NB4 (cell line): ENCODE results near the gene PSTPIP2.

ENCODE experiments used
- POLR2A ChIP-seq: IDR thresholded peaks from 2 replicates; pipeline ENCODE4 v1.6.1; 2011; ENCODE audit warnings: mild to moderate bottlenecking; ENCODE audit not compliant: insufficient read length; ENCODE audit errors: extremely low read depth
- TF ChIP-seq, protein P1 (sequence below): IDR thresholded peaks from one replicate; pipeline ENCODE4 v1.5.1; 2012; ENCODE audit warnings: low read depth, low read length

DNA sequence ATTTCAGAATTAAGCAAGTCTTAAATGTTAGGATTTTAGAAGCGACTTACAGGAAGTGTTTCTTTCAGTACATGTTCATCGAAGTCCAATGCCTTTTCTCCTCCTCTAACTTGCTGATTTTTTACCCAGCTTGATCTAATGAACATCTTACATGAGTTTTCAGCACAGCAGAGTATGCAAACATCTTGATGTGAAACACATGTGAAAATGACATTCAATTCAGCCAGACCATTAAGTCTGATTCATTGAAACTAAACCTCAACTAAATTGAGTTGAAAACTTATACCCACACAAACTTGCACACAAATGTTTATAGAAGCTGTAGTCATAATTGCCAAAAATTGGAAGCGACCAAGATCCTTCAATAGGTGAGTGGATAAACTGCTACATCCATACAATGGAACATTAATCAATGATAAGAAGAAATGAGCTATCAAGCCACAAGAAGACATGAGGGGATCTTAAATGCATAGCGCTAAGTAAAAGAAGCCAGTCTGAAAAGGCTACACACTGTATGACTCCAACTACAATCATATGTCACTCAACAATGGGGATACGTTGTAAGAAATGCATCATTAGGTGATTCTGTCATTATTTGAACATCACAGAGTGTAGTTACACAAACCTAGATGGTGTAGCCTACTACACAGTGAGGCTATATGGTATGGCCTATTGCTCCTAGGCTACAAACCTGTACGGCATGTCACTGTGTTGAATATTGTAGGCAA lies 18.5 kb downstream of the PSTPIP2 start:
- TF ChIP-seq, protein P1, sequence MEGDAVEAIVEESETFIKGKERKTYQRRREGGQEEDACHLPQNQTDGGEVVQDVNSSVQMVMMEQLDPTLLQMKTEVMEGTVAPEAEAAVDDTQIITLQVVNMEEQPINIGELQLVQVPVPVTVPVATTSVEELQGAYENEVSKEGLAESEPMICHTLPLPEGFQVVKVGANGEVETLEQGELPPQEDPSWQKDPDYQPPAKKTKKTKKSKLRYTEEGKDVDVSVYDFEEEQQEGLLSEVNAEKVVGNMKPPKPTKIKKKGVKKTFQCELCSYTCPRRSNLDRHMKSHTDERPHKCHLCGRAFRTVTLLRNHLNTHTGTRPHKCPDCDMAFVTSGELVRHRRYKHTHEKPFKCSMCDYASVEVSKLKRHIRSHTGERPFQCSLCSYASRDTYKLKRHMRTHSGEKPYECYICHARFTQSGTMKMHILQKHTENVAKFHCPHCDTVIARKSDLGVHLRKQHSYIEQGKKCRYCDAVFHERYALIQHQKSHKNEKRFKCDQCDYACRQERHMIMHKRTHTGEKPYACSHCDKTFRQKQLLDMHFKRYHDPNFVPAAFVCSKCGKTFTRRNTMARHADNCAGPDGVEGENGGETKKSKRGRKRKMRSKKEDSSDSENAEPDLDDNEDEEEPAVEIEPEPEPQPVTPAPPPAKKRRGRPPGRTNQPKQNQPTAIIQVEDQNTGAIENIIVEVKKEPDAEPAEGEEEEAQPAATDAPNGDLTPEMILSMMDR = no peak
- TF ChIP-seq POLR2A = no peak
